LNCAP (cell line): ENCODE measurements around the gene NRP1.

ENCODE experiments used
- TF ChIP-seq, protein P1 (sequence below): fragments of 450-650 bp; IDR thresholded peaks from 2 replicates; pipeline ENCODE4 v1.5.1; 2017; ENCODE audit warnings: mild to moderate bottlenecking

NRP1 gene

DNA sequence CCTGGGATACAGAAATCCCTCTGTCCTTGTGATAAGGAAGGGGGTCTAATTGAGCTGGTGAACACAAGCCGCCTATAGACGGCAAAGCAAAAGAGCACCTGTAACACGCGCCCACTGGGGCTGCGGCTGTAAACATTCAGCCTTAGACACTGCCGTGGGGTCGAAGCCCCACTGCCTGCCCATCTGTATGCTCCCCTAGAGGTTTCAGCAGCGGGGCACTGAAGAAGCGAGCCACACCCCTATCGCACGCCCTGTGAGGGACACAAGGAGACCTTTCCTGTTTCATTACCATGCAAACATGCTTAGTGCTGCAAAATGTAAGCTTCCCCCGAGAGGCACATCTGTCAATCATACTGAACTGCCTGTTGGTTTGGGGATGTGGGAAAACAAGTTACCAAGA lies 82.1 kb downstream of the NRP1 start:
- TF ChIP-seq, protein P1, sequence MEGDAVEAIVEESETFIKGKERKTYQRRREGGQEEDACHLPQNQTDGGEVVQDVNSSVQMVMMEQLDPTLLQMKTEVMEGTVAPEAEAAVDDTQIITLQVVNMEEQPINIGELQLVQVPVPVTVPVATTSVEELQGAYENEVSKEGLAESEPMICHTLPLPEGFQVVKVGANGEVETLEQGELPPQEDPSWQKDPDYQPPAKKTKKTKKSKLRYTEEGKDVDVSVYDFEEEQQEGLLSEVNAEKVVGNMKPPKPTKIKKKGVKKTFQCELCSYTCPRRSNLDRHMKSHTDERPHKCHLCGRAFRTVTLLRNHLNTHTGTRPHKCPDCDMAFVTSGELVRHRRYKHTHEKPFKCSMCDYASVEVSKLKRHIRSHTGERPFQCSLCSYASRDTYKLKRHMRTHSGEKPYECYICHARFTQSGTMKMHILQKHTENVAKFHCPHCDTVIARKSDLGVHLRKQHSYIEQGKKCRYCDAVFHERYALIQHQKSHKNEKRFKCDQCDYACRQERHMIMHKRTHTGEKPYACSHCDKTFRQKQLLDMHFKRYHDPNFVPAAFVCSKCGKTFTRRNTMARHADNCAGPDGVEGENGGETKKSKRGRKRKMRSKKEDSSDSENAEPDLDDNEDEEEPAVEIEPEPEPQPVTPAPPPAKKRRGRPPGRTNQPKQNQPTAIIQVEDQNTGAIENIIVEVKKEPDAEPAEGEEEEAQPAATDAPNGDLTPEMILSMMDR: no peak

DNA sequence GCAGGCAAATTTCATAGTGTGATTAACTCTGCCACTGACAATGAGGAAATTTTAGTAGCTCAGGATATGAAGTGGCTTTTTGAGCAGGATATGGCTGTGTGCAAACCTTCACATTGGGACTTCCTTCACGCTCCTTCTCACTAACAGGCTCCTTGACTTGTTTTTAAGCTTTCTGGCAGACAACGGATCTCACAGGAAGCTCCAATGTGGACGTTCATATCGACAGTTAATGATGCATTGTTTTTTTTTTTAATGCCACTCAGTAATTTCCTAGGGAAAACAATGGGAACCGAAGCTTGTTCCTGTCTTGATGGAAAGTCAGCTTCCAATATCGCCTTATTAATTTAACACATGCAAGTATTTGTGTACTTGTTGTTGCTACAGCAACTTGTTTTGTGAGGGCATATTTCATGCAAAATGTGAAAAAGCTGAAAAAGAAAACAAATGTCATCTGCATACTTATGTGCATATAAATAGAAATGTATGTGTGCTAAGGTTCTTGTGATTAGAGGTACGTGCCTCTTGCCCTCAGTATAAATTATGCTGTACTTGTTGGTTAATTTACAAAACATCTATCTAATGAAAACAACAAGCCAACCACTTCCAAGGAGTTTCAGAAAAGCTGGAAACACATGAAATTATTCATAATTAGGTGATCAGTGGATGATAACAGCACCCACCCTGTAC lies 84.7 kb downstream of the NRP1 start:
- TF ChIP-seq, protein P1: no peak

DNA sequence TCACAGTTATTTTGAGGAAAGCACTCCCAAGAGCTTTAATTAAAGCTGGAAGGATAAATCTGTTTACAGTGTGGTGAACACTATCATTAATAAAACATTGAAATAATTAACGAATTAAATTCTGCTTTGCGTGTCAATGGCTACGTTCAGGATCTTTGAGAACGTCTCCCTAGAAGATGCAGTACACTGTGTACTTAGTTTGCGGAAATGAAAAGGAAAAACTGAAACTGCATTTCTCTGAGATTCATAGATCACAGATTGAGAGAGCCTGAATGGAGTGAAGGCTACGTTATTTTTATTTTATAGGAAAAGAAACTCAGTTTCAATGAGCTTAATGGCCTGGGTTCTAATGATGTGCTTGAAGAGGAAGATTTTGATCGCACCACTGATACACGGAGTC lies 85.3 kb downstream of the NRP1 start:
- TF ChIP-seq, protein P1: no peak

DNA sequence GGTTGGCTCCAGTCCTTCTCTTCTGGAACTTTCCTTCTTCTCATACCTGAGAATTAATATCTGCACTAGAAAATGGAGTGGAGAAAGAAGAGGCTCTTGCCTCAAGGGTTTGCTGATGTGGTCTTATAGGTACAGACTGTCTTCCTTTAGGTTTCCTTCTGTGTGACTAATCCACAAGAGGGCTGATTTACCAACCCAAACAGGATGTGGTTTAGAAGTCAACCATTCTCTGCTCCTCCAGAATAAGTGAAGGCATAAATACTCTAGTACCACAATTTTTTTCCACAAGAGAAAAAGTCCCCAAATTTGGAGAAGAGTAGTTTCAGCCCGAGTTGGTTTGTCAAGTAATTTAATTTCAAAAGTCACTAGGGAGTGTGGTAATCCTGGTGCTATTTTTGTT lies 85.8 kb downstream of the NRP1 start:
- TF ChIP-seq, protein P1: no peak

DNA sequence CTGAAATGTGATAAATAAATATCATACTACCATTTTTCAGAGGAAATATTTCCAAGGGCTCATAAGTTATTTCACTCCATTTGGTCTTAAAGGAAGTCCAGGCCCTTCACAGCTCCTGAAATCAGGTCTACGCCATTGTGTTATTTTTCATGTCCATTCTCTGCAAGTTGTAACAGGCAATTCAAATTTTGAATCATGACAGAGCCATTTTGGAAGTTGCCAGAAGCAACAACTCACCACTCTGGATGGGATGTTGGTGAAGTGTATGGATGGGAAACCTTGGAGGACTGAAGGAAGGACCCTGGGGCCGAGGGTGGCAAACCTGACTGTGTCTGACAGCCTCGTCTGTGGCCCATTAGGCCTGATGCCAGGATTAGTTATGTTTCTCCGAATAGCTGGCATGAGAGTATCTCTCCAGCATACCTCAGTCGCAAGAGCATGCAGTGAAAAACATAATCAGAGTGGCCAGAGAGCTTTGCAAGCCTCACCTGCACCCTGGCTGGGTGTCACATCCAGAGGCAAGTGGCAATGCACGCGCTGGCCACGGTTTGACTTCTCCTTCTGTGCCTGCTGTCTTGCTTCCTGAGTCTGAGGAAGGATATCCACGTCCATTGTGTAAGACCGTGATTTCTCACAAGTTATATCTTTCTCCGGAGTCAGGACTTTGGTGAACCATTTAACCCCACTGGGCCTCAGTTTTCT lies 87.1 kb downstream of the NRP1 start:
- TF ChIP-seq, protein P1: no peak

DNA sequence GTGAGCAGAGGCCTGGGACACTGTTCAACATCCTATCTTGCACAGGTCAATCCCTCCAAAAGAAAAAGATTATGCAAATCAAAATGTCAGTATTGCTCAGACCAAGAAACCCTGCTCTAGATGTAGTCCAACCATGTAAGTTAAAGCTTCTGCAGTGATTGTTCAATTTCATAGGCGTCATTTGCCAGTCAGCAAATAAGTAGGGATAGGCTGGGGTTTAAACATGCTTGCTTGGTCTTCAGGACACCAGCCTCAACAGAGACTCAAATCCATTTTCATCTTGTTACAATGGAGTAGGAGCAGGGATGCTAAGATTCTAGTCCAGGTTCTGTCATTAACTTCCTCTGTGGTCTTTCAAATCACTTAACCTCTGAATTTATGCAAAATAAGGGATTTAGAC lies 89.1 kb downstream of the NRP1 start:
- TF ChIP-seq, protein P1: no peak

DNA sequence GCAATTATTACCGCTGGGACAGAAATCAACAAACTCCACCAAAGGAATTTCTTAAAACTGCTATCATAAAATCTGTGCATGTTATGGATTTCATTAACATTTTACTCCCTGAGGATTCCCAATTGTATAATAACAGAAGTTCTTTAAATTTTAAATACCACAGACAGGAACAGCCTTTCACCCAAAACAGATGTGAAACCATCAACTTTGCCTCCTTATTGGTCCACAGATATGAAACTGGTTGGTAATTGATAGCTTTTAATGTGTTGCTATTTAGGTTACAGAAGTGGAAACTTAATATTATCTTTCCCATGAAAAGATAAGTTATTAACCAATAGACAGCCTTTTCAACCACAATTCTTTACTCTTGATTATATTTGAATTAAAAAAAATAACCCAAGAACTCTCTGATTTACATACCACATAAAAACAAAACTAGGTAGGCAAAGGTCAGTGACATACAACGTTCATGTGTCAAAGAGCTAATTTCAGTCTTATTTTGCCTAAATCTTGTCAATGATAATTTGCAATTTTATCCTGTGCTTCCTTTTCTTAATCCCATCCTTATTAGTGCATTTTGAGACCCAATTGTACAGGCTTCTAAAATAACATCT lies 90.0 kb downstream of the NRP1 start:
- TF ChIP-seq, protein P1: no peak
